Smooth muscle cell (in vitro differentiated cells): ENCODE measurements around the gene PSMD13. TPM values are rescaled to one million over a fixed set of nuclear protein-coding genes. Genes with fewer than 3 reads are reported as not detected.
A peak's percentile ranks its signal among the peaks of the same experiment; 100 is the strongest.

Source experiments
- DNase-seq: peaks from one replicate; lab custom pipeline; 2025; ENCODE audit not compliant: unreplicated experiment; lab: John Stamatoyannopoulos, UW
- H2AFZ ChIP-seq: fragments of 200-600 bp; sonication (generic); 2 replicates; pipeline ENCODE4 v1.6.0; 2016; ENCODE audit warnings: antibody characterized with exemption, low read depth, mild to moderate bottlenecking
- H3F3A ChIP-seq: fragments of 200-600 bp; sonication (generic); 2 replicates; pipeline ENCODE4 v1.6.0; 2017; ENCODE audit warnings: antibody characterized with exemption, low read depth
- H3K27ac ChIP-seq: fragments of 200-600 bp; sonication (generic); 2 replicates; pipeline ENCODE4 v1.5.1; 2016; ENCODE audit warnings: low read depth, mild to moderate bottlenecking
- H3K27me3 ChIP-seq: fragments of 200-600 bp; sonication (generic); 2 replicates; pipeline ENCODE4 v1.6.1; 2016; ENCODE audit warnings: low read depth, mild to moderate bottlenecking
- H3K36me3 ChIP-seq: fragments of 200-600 bp; sonication (generic); 2 replicates; pipeline ENCODE4 v1.5.1; 2016; ENCODE audit warnings: low read depth
- H3K4me1 ChIP-seq: fragments of 200-600 bp; sonication (generic); 2 replicates; pipeline ENCODE4 v1.5.1; 2016; ENCODE audit warnings: low read depth
- H3K4me2 ChIP-seq: fragments of 200-600 bp; sonication (generic); 2 replicates; pipeline ENCODE4 v1.6.0; 2016; ENCODE audit warnings: mild to moderate bottlenecking
- H3K4me3 ChIP-seq: fragments of 200-600 bp; sonication (generic); 2 replicates; pipeline ENCODE4 v1.5.1; 2016; ENCODE audit warnings: mild to moderate bottlenecking
- H3K79me2 ChIP-seq: fragments of 200-600 bp; sonication (generic); 2 replicates; pipeline ENCODE4 v1.6.0; 2016; ENCODE audit warnings: low read depth, mild to moderate bottlenecking
- H3K9ac ChIP-seq: fragments of 200-600 bp; sonication (generic); 2 replicates; pipeline ENCODE4 v1.6.0; 2016; ENCODE audit warnings: low read depth
- H3K9me3 ChIP-seq: fragments of 200-600 bp; sonication (generic); replicated peaks from 2 replicates; pipeline ENCODE4 v1.5.1; 2016; ENCODE audit warnings: low read depth
- H4K20me1 ChIP-seq: fragments of 200-600 bp; sonication (generic); 2 replicates; pipeline ENCODE4 v1.6.0; 2016; ENCODE audit warnings: low read depth
- CTCF ChIP-seq: fragments of 200-600 bp; sonication (generic); IDR thresholded peaks from 2 replicates; pipeline ENCODE4 v1.5.1; 2017; ENCODE audit warnings: borderline replicate concordance, mild to moderate bottlenecking, antibody characterized with exemption; ENCODE audit not compliant: insufficient read depth, poor library complexity, severe bottlenecking
- WGBS: methylation state at CpG from one replicate; pipeline ENCODE4 v1.1.7; 2016; ENCODE audit warnings: low lambda C conversion rate; 5-methylcytosine and 5-hydroxymethylcytosine counted together
- polyA plus RNA-seq: library from polyadenylated mRNA; unstranded; fragments of >200 nt; fragmentation: Nextera tagmentation; extraction: Ambion mirVana; gene quantifications from 2 replicates; pipeline ENCODE4 v1.2.1, GENCODE V29; 2016
- total RNA-seq: library from RNA; depleted of rRNA; stranded (reverse); fragments of >200 nt; gene quantifications from 2 replicates; pipeline ENCODE4 v1.2.3, GENCODE V29; 2014

The PSMD13 gene
- total and polyA plus RNA-seq, 2 experiments from 2014 or later: 77.4 to 200 TPM

- under 1% methylated on average over 24 of the region's 112 CpGs for WGBS
- H3K36me3 ChIP-seq: no peaks in the 10 kb centered on the region
- TF ChIP-seq CTCF: no peak
- H3F3A ChIP-seq: no peaks in the 10 kb centered on the region
- H2AFZ ChIP-seq: peak within 1 kb of the TSS; percentile 56
- H3K27ac ChIP-seq: no peak within 1 kb of the TSS
- DNase-seq: no peak
- peak within 1 kb of the TSS; percentile 66 for H3K9ac ChIP-seq
- peak within 1 kb of the TSS; percentile 98 for H3K4me2 ChIP-seq
- H3K27me3 ChIP-seq: no peaks in the 10 kb centered on the region
- H3K4me1 ChIP-seq: peaks cover 10% of the 10 kb centered on the region
- no peaks in the 10 kb centered on the region for H4K20me1 ChIP-seq
- H3K4me3 ChIP-seq: peak within 1 kb of the TSS; percentile 85
- no peaks in the 10 kb centered on the region for H3K79me2 ChIP-seq
- no peaks in the 10 kb centered on the region for H3K9me3 ChIP-seq
These were observed 52.0 kb downstream of the PSMD13 start, which contains the start of gene PGGHG for GRCh38 chr11:288478-289397. Gene PGGHG (plus strand): TSS chr11:289126. CDS start chr11:289817, 691 bp downstream.

GRCh38 chr11:289398-289711 is 52.6 kb downstream of the PSMD13 start:
- Histone ChIP-seq H3F3A (no peaks in the 10 kb centered on the region), H3K9ac (no peak overlapping the region), H3K27ac (no peak overlapping the region), H2AFZ (no peak overlapping the region), H3K4me3 (peak overlapping the region; percentile 85), H3K79me2 (no peaks in the 10 kb centered on the region), H3K27me3 (no peaks in the 10 kb centered on the region), H4K20me1 (no peaks in the 10 kb centered on the region), H3K36me3 (no peaks in the 10 kb centered on the region), H3K4me1 (peaks cover 10% of the 10 kb centered on the region), H3K9me3 (no peaks in the 10 kb centered on the region), H3K4me2 (peak overlapping the region; percentile 98)
- TF ChIP-seq CTCF: no peak
- WGBS: 49% methylated on average over 7 of the region's 14 CpGs
- DNase-seq: no peak

GRCh38 chr11:289712-290620 is 53.2 kb downstream of the PSMD13 start:
- Histone ChIP-seq H3K27me3 (no peaks in the 10 kb centered on the region), H3K4me2 (peak overlapping the region; percentile 98), H3K27ac (no peak overlapping the region), H3F3A (no peaks in the 10 kb centered on the region), H3K9me3 (no peaks in the 10 kb centered on the region), H3K4me1 (peaks cover 10% of the 10 kb centered on the region), H3K4me3 (peak overlapping the region; percentile 85), H4K20me1 (no peaks in the 10 kb centered on the region), H3K9ac (no peak overlapping the region), H2AFZ (no peak overlapping the region), H3K36me3 (no peaks in the 10 kb centered on the region), H3K79me2 (no peaks in the 10 kb centered on the region)
- TF ChIP-seq CTCF: no peak
- no peak for DNase-seq
- WGBS: 90% methylated on average over 48 of the region's 48 CpGs
